ENCODE measurements around the gene SUSD5. TPM values are rescaled to one million over a fixed set of nuclear protein-coding genes. Genes with fewer than 3 reads are reported as not detected.

Gene SUSD5
- total RNA-seq, 1 experiment from 2014 or later = 4.9 TPM

- no peak overlapping the region for H3T11ph ChIP-seq (ENCODE audit: low read length)
- no peak overlapping the region for H4K8ac ChIP-seq (replicated peaks; ENCODE audit: insufficient read length, low read depth, low read length)
- H3K79me1 ChIP-seq (ENCODE audit: insufficient read depth, low read depth, low read length, poor library complexity, severe bottlenecking) = no peaks in the 10 kb centered on the region
- H3K23ac ChIP-seq (ENCODE audit: insufficient read length, low read depth, low read length) = no peak overlapping the region
- no peak overlapping the region for H2BK15ac ChIP-seq (ENCODE audit: low read depth, low read length)
- H2AFZ ChIP-seq (ENCODE audit: low read length) = no peak overlapping the region
- Mint-ChIP-seq H3K27ac (no peak overlapping the region), H3K36me3 (ENCODE audit: insufficient read depth in 1 of 3, low read depth in 3 of 3) (peaks cover 0 to 1% (median 0%) of the 10 kb centered on the region in 3 experiments; a peak in 3 of 7 replicates), H3K4me3 (no peak overlapping the region), H3K4me1 (no peaks in the 10 kb centered on the region), H3K27me3 (ENCODE audit: low read depth) (no peaks in the 10 kb centered on the region), H3K9me3 (peaks cover 0 to 5% of the 10 kb centered on the region in 2 experiments; a peak in 3 of 5 replicates)
- no peak overlapping the region for H3K4ac ChIP-seq (ENCODE audit: low read depth, low read length)
- H3K9ac ChIP-seq (ENCODE audit: extremely low read depth, insufficient read length, low read length) = no peak overlapping the region
- no peak overlapping the region for H3K4me2 ChIP-seq (ENCODE audit: insufficient read depth, insufficient read length, low read length)
- no peak overlapping the region for H2BK5ac ChIP-seq (ENCODE audit: insufficient read length, low read length)
- no peak for TF ChIP-seq CTCF (conservative IDR thresholded peaks at IDR 0.05)
- no peak overlapping the region for H2BK12ac ChIP-seq (ENCODE audit: insufficient read length, low read depth, low read length)
- H3K4me1 ChIP-seq (ENCODE audit: insufficient read depth, low read length) = no peaks in the 10 kb centered on the region
- WGBS (ENCODE audit: extremely low coverage, insufficient read length, low lambda C conversion rate) = no CpG with 5 or more reads among the region's 5 CpGs
- no peak for DNase-seq
- H3K56ac ChIP-seq (ENCODE audit: insufficient read length, low read depth, low read length) = no peak overlapping the region
- no peaks in the 10 kb centered on the region for H3K23me2 ChIP-seq (ENCODE audit: insufficient read length, low read depth, low read length, poor library complexity, severe bottlenecking)
- no peak overlapping the region for H2BK20ac ChIP-seq (ENCODE audit: low read depth, low read length, poor library complexity, severe bottlenecking)
- no peak overlapping the region for H3K18ac ChIP-seq (ENCODE audit: insufficient read length, low read depth, low read length)
- H3K27me3 ChIP-seq (ENCODE audit: insufficient read depth, low read length) = no peaks in the 10 kb centered on the region
- no peak overlapping the region for H4K5ac ChIP-seq (ENCODE audit: insufficient read length, low read depth, low read length)
- H3K9me3 ChIP-seq (ENCODE audit: control insufficient read depth, low read depth, low read length) = no peaks in the 10 kb centered on the region
- H4K91ac ChIP-seq (ENCODE audit: insufficient read length, low read depth, low read length) = no peak overlapping the region
- no peaks in the 10 kb centered on the region for H3K79me2 ChIP-seq (ENCODE audit: insufficient read depth, low read length)
- H4K20me1 ChIP-seq (ENCODE audit: control insufficient read depth, insufficient read depth, insufficient read length) = no peaks in the 10 kb centered on the region
- H2AK5ac ChIP-seq (ENCODE audit: insufficient read length, low read length) = no peak overlapping the region
- no peak overlapping the region for H2BK120ac ChIP-seq (ENCODE audit: low read depth, low read length, poor library complexity, severe bottlenecking)
- H3K14ac ChIP-seq (ENCODE audit: insufficient read depth, low read length) = no peak overlapping the region
- no peak overlapping the region for H3K27ac ChIP-seq (ENCODE audit: insufficient read length, low read depth, low read length)
Measured at GRCh38 chr3:33181229-33181628, 37.4 kb downstream of the SUSD5 start.
